ENCODE data around the gene TMEM59L. TPM values are rescaled to one million over a fixed set of nuclear protein-coding genes. Genes with fewer than 3 reads are reported as not detected.
"Not testable (repeated sequence)": the region's sequence is repeated elsewhere in the genome, so short reads cannot be mapped to it uniquely, and the experiment has no call there.

TMEM59L gene
- total and polyA plus RNA-seq, 5 experiments from 2014 or later, result 0.09 to 0.27 TPM; not detected in 3

DNA sequence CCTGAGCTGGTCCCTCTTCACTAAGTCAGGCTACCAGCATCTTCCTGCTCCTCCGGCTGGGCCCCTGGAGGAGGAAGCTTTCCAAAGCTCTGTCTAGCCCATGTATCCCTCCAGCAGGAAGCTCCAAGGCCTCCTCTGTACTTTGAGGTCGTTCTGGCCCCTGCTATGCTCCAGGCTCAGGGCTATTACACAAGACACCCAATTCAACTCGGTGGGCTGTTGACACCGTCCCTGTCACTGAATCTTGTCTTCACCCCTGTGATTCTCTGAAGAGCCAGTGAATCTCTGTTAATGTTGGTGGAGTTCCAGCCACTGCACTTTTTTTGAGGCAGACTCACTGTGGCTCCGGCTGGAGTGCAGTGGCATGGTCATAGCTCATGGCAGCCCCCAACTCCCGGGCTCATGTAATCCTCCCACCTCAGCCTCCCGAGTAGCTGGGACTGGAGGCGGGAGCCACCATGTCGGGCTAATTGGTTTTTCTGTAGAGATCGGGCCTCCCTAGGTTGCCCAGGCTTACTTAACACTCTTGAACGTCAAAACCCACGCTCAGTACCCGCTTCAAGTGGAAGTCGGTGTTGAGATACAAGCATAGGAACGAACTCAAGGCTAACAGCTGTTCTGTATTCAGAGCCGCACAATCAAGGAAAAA lies 24.6 kb upstream of the TMEM59L start:
- peaks cover 16 to 45% (median 33%) of the 10 kb centered on the region in 4 donors for H3K4me1 Mint-ChIP-seq
- DNase-seq, result no peak
- peak; percentile 7 to 18 for ATAC-seq
- no peaks in the 10 kb centered on the region for H3K9me3 Mint-ChIP-seq
- peak overlapping the region; percentile 81 to 95 (median 90) for H3K4me3 Mint-ChIP-seq
- peak overlapping the region; percentile 87 to 96 (median 94) for H3K27ac Mint-ChIP-seq
- peaks cover 0 to 9% (median 0%) of the 10 kb centered on the region in 3 donors for H3K36me3 Mint-ChIP-seq
- no peaks in the 10 kb centered on the region for H3K27me3 Mint-ChIP-seq
- POLR2A ChIA-PET, result interaction anchor here (0.6 to 5.4 kb wide), 22 partner anchors 10 to 332 kb away, joined by 3 to 107 read pairs (median 6); partner anchors contain the start of genes COPE, DDX49, ELL and FKBP8

GRCh38 chr19:18588611-18589379 lies 23.9 kb upstream of the TMEM59L start, which contains the start of gene REX1BD:
TSS of gene REX1BD (plus strand) at chr19:18588798. CDS start at chr19:18588802, 4 bp downstream.
- Mint-ChIP-seq H3K9me3 (no peaks in the 10 kb centered on the region), H3K4me1 (peaks cover 16 to 48% (median 35%) of the 10 kb centered on the region in 4 donors), H3K4me3 (peak within 1 kb of the TSS; percentile 81 to 95 (median 90)), H3K27me3 (no peaks in the 10 kb centered on the region), H3K27ac (peak within 1 kb of the TSS; percentile 87 to 96 (median 94)), H3K36me3 (peaks cover 0 to 9% (median 0%) of the 10 kb centered on the region in 3 donors)
- POLR2A ChIA-PET, result interaction anchor here (0.6 to 5.4 kb wide), 32 partner anchors 9 to 1373 kb away, joined by 3 to 107 read pairs (median 6); partner anchors contain the start of genes COPE, CRTC1, DDX49 and ELL
- DNase-seq (peak; percentile 81 to 94 (median 88)), ATAC-seq (peak; percentile 74 to 78)

DNA sequence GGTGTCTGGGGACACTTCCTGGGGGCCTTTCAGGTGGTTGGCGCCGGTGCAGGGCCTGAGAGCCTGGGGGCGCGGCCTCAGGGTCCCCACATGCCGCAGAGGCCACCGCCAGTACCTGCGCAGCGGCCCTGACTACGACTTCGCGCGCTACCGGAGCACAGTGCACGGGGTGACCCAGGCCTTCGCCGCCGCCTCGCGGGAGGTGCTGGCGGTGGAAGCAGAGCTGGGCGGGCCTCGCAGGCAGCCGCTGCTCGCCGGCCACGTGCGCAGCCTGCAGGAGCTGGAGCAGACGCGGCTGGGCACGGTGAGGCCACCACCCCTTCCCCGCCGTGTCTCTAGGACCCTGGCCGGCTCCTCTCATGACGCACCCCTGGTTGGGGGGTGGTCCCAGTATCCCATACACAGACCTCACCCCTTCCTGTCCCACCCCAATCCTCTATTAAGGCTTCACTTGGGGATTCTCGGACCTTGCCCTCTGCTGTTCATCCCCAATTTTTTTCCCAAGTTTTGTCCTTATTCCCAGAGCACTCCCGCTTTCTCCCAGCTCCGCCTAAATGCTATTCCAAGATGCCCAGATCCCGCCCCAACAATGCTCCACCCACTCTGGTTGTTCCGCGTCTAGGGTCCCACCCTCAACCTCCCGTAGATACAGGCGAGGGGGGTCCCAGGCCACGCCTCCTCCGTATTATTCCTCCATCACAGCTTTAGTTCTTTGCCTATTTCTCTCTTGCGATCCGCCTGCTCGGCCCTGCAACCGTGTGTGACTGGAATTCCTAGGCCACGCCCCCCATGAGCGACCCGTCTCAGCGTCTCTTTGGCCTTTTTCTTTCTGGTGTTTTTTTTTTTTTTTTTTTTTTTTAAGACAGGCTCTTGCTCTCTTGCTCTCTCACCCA lies 23.0 kb upstream of the TMEM59L start:
- Mint-ChIP-seq H3K4me1 (peaks cover 17 to 50% (median 37%) of the 10 kb centered on the region in 4 donors), H3K9me3 (no peaks in the 10 kb centered on the region), H3K27ac (peak overlapping the region; percentile 74 to 96 (median 92)), H3K36me3 (peaks cover 0 to 9% (median 0%) of the 10 kb centered on the region in 3 donors), H3K4me3 (peak overlapping the region; percentile 81 to 95 (median 89)), H3K27me3 (no peaks in the 10 kb centered on the region)
- peak in 6 of 10 donors; percentile 59 to 84 (median 72) for DNase-seq
- ATAC-seq, result peak; percentile 62 to 66
- POLR2A ChIA-PET, result interaction anchor here (0.5 to 5.4 kb wide), 34 partner anchors 8 to 1374 kb away, joined by 3 to 107 read pairs (median 6); partner anchors contain the start of genes COPE, CRTC1, DDX49 and ELL

DNA sequence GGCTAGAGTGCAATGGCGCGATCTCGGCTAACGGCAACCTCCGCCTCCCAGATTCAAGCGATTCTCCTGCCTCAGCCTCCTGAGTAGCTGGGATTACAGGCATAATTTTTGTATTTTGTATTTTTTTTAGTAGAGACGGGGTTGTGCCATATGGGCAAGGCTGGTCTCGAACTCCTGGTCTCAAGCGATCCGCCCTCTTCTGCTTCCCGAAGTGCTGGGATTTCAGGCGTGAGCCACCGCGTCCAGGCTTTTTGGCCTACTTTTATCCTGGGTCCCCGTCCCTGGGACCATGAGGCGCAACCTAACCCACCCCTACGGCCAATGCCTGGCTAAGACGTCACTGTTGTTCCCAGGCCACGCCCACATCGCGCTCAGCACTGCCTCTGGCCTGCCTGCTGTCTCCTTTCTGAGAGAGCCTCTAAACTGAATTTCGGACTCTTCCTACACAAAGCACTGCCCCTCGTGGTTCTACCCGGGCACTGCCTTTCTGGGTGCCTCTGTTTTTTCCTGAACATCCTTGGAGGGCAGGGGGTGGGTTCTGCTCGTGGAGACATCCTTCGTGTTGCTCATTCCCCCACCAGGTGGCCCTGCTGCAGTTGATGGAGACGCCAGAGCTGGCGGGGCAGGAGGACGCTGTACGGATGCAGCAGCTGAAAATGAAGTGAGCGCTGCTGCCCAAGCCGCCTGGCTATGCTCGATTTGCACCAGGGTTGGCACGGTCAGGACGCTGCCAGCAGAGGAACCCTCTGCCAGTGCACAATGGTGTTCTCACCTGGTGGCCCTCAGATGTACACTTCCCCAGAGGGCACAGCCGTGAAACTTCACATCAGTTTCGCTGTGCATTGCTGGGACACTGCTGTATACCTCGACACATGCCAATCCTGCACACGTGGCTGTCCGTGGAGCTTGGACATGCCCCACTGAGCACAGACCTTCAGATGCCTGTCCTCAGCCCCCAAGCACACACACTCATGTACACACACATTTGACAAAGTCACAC lies 22.1 kb upstream of the TMEM59L start:
- DNase-seq (peak in 1 of 10 donors; percentile 23), ATAC-seq (no peak)
- H3K36me3 Mint-ChIP-seq, result peaks cover 0 to 9% (median 0%) of the 10 kb centered on the region in 3 donors
- peak overlapping the region in 9 of 10 donors; percentile 71 to 92 (median 85) for H3K27ac Mint-ChIP-seq
- POLR2A ChIA-PET, result interaction anchor here (0.6 to 5.4 kb wide), 10 partner anchors 18 to 329 kb away, joined by 3 to 107 read pairs (median 7); partner anchors contain the start of genes COPE, DDX49, ELL and UBA52
- H3K9me3 Mint-ChIP-seq, result no peaks in the 10 kb centered on the region
- H3K4me3 Mint-ChIP-seq, result peak overlapping the region; percentile 80 to 93 (median 89)
- no peaks in the 10 kb centered on the region for H3K27me3 Mint-ChIP-seq
- H3K4me1 Mint-ChIP-seq, result peaks cover 22 to 52% (median 42%) of the 10 kb centered on the region in 4 donors

GRCh38 chr19:18591735-18592385 lies 20.8 kb upstream of the TMEM59L start:
- H3K4me1 Mint-ChIP-seq, result peaks cover 22 to 44% (median 40%) of the 10 kb centered on the region in 4 donors
- POLR2A ChIA-PET, result interaction anchor here (4.4 kb wide), 1 partner anchor 256 kb away, joined by 19 read pairs; no protein-coding TSS in a partner anchor
- peak overlapping the region in 4 of 10 donors; percentile 14 to 63 (median 38) for H3K4me3 Mint-ChIP-seq

GRCh38 chr19:18592732-18593131 lies 19.9 kb upstream of the TMEM59L start:
- not testable (repeated sequence) for DNase-seq, ATAC-seq, H3K36me3 Mint-ChIP-seq, H3K27me3 Mint-ChIP-seq, H3K9me3 Mint-ChIP-seq
- H3K4me3 Mint-ChIP-seq, result peak overlapping the region in 4 of 10 donors; percentile 12 to 72 (median 27)
- peaks cover 21 to 39% (median 37%) of the 10 kb centered on the region in 4 donors for H3K4me1 Mint-ChIP-seq
- H3K27ac Mint-ChIP-seq, result peak overlapping the region in 3 of 10 donors; percentile 33 to 83 (median 40)
- POLR2A ChIA-PET, result interaction anchor here (0.8 to 4.4 kb wide), 4 partner anchors 87 to 255 kb away, joined by 3 to 19 read pairs (median 7); no protein-coding TSS in a partner anchor

More at GRCh38 chr19:18591735-18592385, 20.8 kb upstream of the TMEM59L start:
- ATAC-seq, result no peak
- DNase-seq, result no peak
- no peaks in the 10 kb centered on the region for H3K27me3 Mint-ChIP-seq
- peak overlapping the region in 1 of 10 donors; percentile 31 for H3K27ac Mint-ChIP-seq
- no peaks in the 10 kb centered on the region for H3K9me3 Mint-ChIP-seq
- peaks cover 0 to 9% (median 0%) of the 10 kb centered on the region in 3 donors for H3K36me3 Mint-ChIP-seq

DNA sequence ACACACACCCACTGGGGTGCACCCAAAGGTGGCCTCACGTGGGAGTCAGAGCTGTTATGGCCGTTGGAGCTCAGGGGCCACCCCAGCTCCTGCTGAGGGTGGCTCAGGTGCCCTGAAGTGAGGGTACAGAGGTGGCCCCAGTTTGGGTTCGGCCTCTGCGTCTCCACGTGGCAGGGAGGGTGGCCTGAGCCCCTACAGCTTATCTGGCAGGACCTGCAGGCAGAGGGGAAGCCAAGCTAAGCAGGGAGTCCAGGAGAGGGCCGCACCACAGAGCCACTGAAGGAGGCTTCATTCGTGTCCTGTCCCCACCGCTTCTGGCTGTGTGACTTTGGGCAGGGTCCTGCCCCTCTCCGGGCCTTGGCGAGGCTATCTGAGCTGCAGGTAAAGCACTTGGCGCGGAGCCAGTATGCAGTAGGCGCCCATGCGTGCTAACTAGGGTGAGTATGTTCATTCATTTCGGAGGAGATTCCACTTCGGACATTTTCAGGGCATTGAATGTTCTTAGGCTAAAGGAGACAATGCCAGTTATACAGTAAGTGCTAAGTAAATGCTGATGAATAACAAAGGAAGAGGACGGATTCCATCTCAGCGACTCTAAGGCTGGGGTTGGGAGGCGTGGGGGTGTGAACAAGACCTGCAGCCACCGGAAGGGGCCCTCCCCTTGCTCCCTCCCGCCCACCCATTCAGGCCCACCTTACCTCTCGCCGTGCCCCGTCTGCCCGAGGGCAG lies 19.1 kb upstream of the TMEM59L start:
- ATAC-seq, result no peak
- H3K4me1 Mint-ChIP-seq, result peaks cover 14 to 31% (median 30%) of the 10 kb centered on the region in 4 donors
- H3K27me3 Mint-ChIP-seq, result no peaks in the 10 kb centered on the region
- DNase-seq, result no peak
- peak overlapping the region in 9 of 10 donors; percentile 24 to 78 (median 58) for H3K4me3 Mint-ChIP-seq
- no peaks in the 10 kb centered on the region for H3K9me3 Mint-ChIP-seq
- peak overlapping the region in 9 of 10 donors; percentile 28 to 91 (median 69) for H3K27ac Mint-ChIP-seq
- POLR2A ChIA-PET, result interaction anchor here (0.5 to 4.4 kb wide), 8 partner anchors 22 to 447 kb away, joined by 3 to 19 read pairs (median 4); partner anchors contain the start of genes HOMER3 and UBA52
- H3K36me3 Mint-ChIP-seq, result peaks cover 0 to 9% (median 0%) of the 10 kb centered on the region in 3 donors

- Mint-ChIP-seq H3K9me3 (no peaks in the 10 kb centered on the region), H3K4me3 (peak overlapping the region; percentile 64 to 91 (median 79)), H3K27me3 (peaks cover 0 to 4% (median 0%) of the 10 kb centered on the region in 5 donors), H3K27ac (peak overlapping the region in 9 of 10 donors; percentile 40 to 89 (median 78)), H3K36me3 (peaks cover 0 to 9% (median 0%) of the 10 kb centered on the region in 3 donors), H3K4me1 (peaks cover 14 to 31% (median 30%) of the 10 kb centered on the region in 4 donors)
- POLR2A ChIA-PET, result interaction anchor here (0.5 to 4.4 kb wide), 6 partner anchors 18 to 446 kb away, joined by 3 to 19 read pairs (median 4); partner anchors contain the start of gene UBA52
- DNase-seq (peak; percentile 66 to 85 (median 78)), ATAC-seq (peak; percentile 73 to 77)
Measured at GRCh38 chr19:18594096-18594823, 18.4 kb upstream of the TMEM59L start.
